Gastroesophageal sphincter (tissue), 4 donors: ENCODE measurements around the gene AFAP1. TPM values are rescaled to one million over a fixed set of nuclear protein-coding genes. Genes with fewer than 3 reads are reported as not detected.

Experiments used
- ATAC-seq: fragments of 150-250 bp; one replicate; pipeline ENCODE4 v1.9.1; 2016; ENCODE audit warnings: mild to moderate bottlenecking, moderate library complexity
- H3K27ac ChIP-seq, 4 donors: fragments of 200-600 bp; sonication (generic) in 3 of 4; 1 replicate in 3 of 4; 2 replicates in 1 of 4; pipeline ENCODE4 v1.5.1; 2016 to 2019
- H3K27me3 ChIP-seq: fragments of 200-600 bp; sonication (generic); one replicate; pipeline ENCODE4 v1.5.1; 2019
- H3K36me3 ChIP-seq, 2 donors: fragments of 200-600 bp; sonication (generic); one replicate each; pipeline ENCODE4 v1.5.1; 2019; ENCODE audit warnings: control low read depth in 1 of 2
- H3K4me1 ChIP-seq, 3 donors: fragments of 200-600 bp; sonication (generic); 1 replicate in 2 of 3; 2 replicates in 1 of 3; pipeline ENCODE4 v1.5.1; 2016 to 2019; ENCODE audit warnings: control low read depth in 2 of 3
- H3K4me3 ChIP-seq, 2 donors: fragments of 200-600 bp; sonication (generic); one replicate each; pipeline ENCODE4 v1.5.1; 2019; ENCODE audit warnings: mild to moderate bottlenecking in 1 of 2, moderate library complexity in 1 of 2
- H3K9me3 ChIP-seq, 3 donors: fragments of 200-600 bp; sonication (generic); one replicate each; pipeline ENCODE4 v1.5.1; 2017 to 2019; ENCODE audit warnings: control low read depth in 2 of 3
- CTCF ChIP-seq, 4 experiments: fragments of 200-600 bp in 2 of 4; fragments of 450-650 bp in 2 of 4; sonication (generic) in 1 of 4; IDR thresholded peaks; one replicate each; pipeline ENCODE4 v1.5.1; 2017 to 2019; ENCODE audit warnings: antibody characterized with exemption in 4 of 4, mild to moderate bottlenecking in 2 of 4, moderate library complexity in 2 of 4
- EP300 ChIP-seq: sonication (generic); formaldehyde crosslinking; IDR thresholded peaks from one replicate; pipeline ENCODE4 v1.6.1; 2017; ENCODE audit warnings: antibody characterized with exemption, mild to moderate bottlenecking
- POLR2A ChIP-seq, 2 donors: fragments of 450-650 bp; IDR thresholded peaks; one replicate each; pipeline ENCODE4 v1.6.1; 2017; ENCODE audit warnings: antibody characterized with exemption in 2 of 2, mild to moderate bottlenecking in 2 of 2, moderate library complexity in 1 of 2
- POLR2AphosphoS5 ChIP-seq: sonication (generic); formaldehyde crosslinking; IDR thresholded peaks from one replicate; pipeline ENCODE4 v1.6.1; 2017; ENCODE audit warnings: antibody characterized with exemption
- WGBS, 2 donors: methylation state at CpG; one replicate each; pipeline ENCODE4 v1.1.5; 2018; ENCODE audit warnings: low coverage in 1 of 2; 5-methylcytosine and 5-hydroxymethylcytosine counted together
- total RNA-seq, 4 donors: library from RNA; depleted of rRNA; stranded (reverse); fragments of >200 nt; gene quantifications; one replicate each; pipeline ENCODE4 v1.1.0, GENCODE V29; 2016

The AFAP1 gene
- total RNA-seq, 4 donors from 2014 or later = 32.0 to 79.7 (median 48.1) TPM

- peaks cover 0 to 90% of the 10 kb centered on the region in 2 donors for H3K36me3 ChIP-seq
- H3K27ac ChIP-seq = peak overlapping the region in 3 of 4 donors; percentile 30 to 51 (median 31)
- peak; percentile 16 for ATAC-seq
These were observed 172.9 kb downstream of the AFAP1 start for GRCh38 chr4:7766661-7767345.

GRCh38 chr4:7766086-7766485 is 173.6 kb downstream of the AFAP1 start:
- no peak overlapping the region for H3K4me3 ChIP-seq
- ATAC-seq = no peak
- peaks cover 0 to 56% (median 9%) of the 10 kb centered on the region in 3 donors for H3K4me1 ChIP-seq
- H3K36me3 ChIP-seq = peaks cover 0 to 88% of the 10 kb centered on the region in 2 donors
- TF ChIP-seq POLR2AphosphoS5 = no peak
- no peak for TF ChIP-seq CTCF (IDR thresholded peaks at IDR 0.05)
- no peak for TF ChIP-seq POLR2A (IDR thresholded peaks at IDR 0.05)
- TF ChIP-seq EP300 = no peak
- H3K9me3 ChIP-seq = no peaks in the 10 kb centered on the region
- H3K27me3 ChIP-seq = no peaks in the 10 kb centered on the region
- H3K27ac ChIP-seq = peak overlapping the region in 3 of 4 donors; percentile 30 to 51 (median 31)
- WGBS, 2 donors = no CpG with 5 or more reads among the region's 11 CpGs

More at GRCh38 chr4:7766661-7767345, 172.9 kb downstream of the AFAP1 start:
- Histone ChIP-seq H3K9me3 (no peaks in the 10 kb centered on the region), H3K27me3 (no peaks in the 10 kb centered on the region), H3K4me3 (no peak overlapping the region), H3K4me1 (peaks cover 0 to 58% (median 9%) of the 10 kb centered on the region in 3 donors)
- TF ChIP-seq CTCF (IDR thresholded peaks at IDR 0.05) = no peak
- peak; percentile 41 for TF ChIP-seq POLR2AphosphoS5
- TF ChIP-seq EP300 = no peak
- TF ChIP-seq POLR2A (IDR thresholded peaks at IDR 0.05) = no peak
- 76 to 81% methylated on average over 4 to 12 of the region's 23 CpGs for WGBS, 2 donors

- Histone ChIP-seq H3K36me3 (peaks cover 0 to 88% of the 10 kb centered on the region in 2 donors), H3K27ac (peak overlapping the region in 1 of 4 donors; percentile 51)
- no peak for TF ChIP-seq EP300
- no peak for TF ChIP-seq POLR2A (IDR thresholded peaks at IDR 0.05)
- TF ChIP-seq POLR2AphosphoS5 = no peak
- no peak for TF ChIP-seq CTCF (IDR thresholded peaks at IDR 0.05)
These were observed 174.0 kb downstream of the AFAP1 start for GRCh38 chr4:7765666-7766065.

GRCh38 chr4:7764466-7764865 is 175.2 kb downstream of the AFAP1 start:
- H3K9me3 ChIP-seq = no peaks in the 10 kb centered on the region
- H3K27ac ChIP-seq = no peak overlapping the region
- TF ChIP-seq CTCF (IDR thresholded peaks at IDR 0.05) (no peak), EP300 (no peak), POLR2AphosphoS5 (no peak), POLR2A (IDR thresholded peaks at IDR 0.05) (no peak)
- H3K4me3 ChIP-seq = no peak overlapping the region
- ATAC-seq = no peak
- WGBS, 2 donors = 90 to 94% methylated on average over 3 to 5 of the region's 5 CpGs
- H3K36me3 ChIP-seq = peaks cover 0 to 87% of the 10 kb centered on the region in 2 donors
- H3K27me3 ChIP-seq = no peaks in the 10 kb centered on the region
- peaks cover 0 to 51% (median 4%) of the 10 kb centered on the region in 3 donors for H3K4me1 ChIP-seq

More at GRCh38 chr4:7765666-7766065, 174.0 kb downstream of the AFAP1 start:
- Histone ChIP-seq H3K4me3 (no peak overlapping the region), H3K27me3 (no peaks in the 10 kb centered on the region), H3K9me3 (no peaks in the 10 kb centered on the region), H3K4me1 (peaks cover 0 to 52% (median 9%) of the 10 kb centered on the region in 3 donors)
- 85 to 86% methylated on average over 5 to 10 of the region's 12 CpGs for WGBS, 2 donors
- no peak for ATAC-seq

GRCh38 chr4:7763788-7764187 is 175.9 kb downstream of the AFAP1 start:
- H3K4me1 ChIP-seq = peaks cover 0 to 45% (median 3%) of the 10 kb centered on the region in 3 donors
- no peaks in the 10 kb centered on the region for H3K9me3 ChIP-seq
- H3K27me3 ChIP-seq = no peaks in the 10 kb centered on the region
- no peak overlapping the region for H3K4me3 ChIP-seq
- 67 to 75% methylated on average over 5 to 6 of the region's 10 CpGs for WGBS, 2 donors
- peaks cover 0 to 80% of the 10 kb centered on the region in 2 donors for H3K36me3 ChIP-seq
- H3K27ac ChIP-seq = peak overlapping the region in 2 of 4 donors; percentile 6 to 8
- no peak for TF ChIP-seq EP300
- no peak for TF ChIP-seq POLR2A (IDR thresholded peaks at IDR 0.05)
- TF ChIP-seq POLR2AphosphoS5 = no peak
- TF ChIP-seq CTCF (IDR thresholded peaks at IDR 0.05) = no peak
- no peak for ATAC-seq
